Smooth muscle cell (in vitro differentiated cells): ENCODE data around the gene NEB. TPM values are rescaled to one million over a fixed set of nuclear protein-coding genes. Genes with fewer than 3 reads are reported as not detected.

Source experiments
- DNase-seq: peaks from one replicate; lab custom pipeline; 2025; ENCODE audit not compliant: unreplicated experiment; lab: John Stamatoyannopoulos, UW
- H2AFZ ChIP-seq: fragments of 200-600 bp; sonication (generic); 2 replicates; pipeline ENCODE4 v1.6.0; 2016; ENCODE audit warnings: antibody characterized with exemption, low read depth, mild to moderate bottlenecking
- H3F3A ChIP-seq: fragments of 200-600 bp; sonication (generic); 2 replicates; pipeline ENCODE4 v1.6.0; 2017; ENCODE audit warnings: antibody characterized with exemption, low read depth
- H3K27ac ChIP-seq: fragments of 200-600 bp; sonication (generic); 2 replicates; pipeline ENCODE4 v1.5.1; 2016; ENCODE audit warnings: low read depth, mild to moderate bottlenecking
- H3K27me3 ChIP-seq: fragments of 200-600 bp; sonication (generic); 2 replicates; pipeline ENCODE4 v1.6.1; 2016; ENCODE audit warnings: low read depth, mild to moderate bottlenecking
- H3K36me3 ChIP-seq: fragments of 200-600 bp; sonication (generic); 2 replicates; pipeline ENCODE4 v1.5.1; 2016; ENCODE audit warnings: low read depth
- H3K4me1 ChIP-seq: fragments of 200-600 bp; sonication (generic); 2 replicates; pipeline ENCODE4 v1.5.1; 2016; ENCODE audit warnings: low read depth
- H3K4me2 ChIP-seq: fragments of 200-600 bp; sonication (generic); 2 replicates; pipeline ENCODE4 v1.6.0; 2016; ENCODE audit warnings: mild to moderate bottlenecking
- H3K4me3 ChIP-seq: fragments of 200-600 bp; sonication (generic); 2 replicates; pipeline ENCODE4 v1.5.1; 2016; ENCODE audit warnings: mild to moderate bottlenecking
- H3K79me2 ChIP-seq: fragments of 200-600 bp; sonication (generic); 2 replicates; pipeline ENCODE4 v1.6.0; 2016; ENCODE audit warnings: low read depth, mild to moderate bottlenecking
- H3K9ac ChIP-seq: fragments of 200-600 bp; sonication (generic); 2 replicates; pipeline ENCODE4 v1.6.0; 2016; ENCODE audit warnings: low read depth
- H3K9me3 ChIP-seq: fragments of 200-600 bp; sonication (generic); replicated peaks from 2 replicates; pipeline ENCODE4 v1.5.1; 2016; ENCODE audit warnings: low read depth
- H4K20me1 ChIP-seq: fragments of 200-600 bp; sonication (generic); 2 replicates; pipeline ENCODE4 v1.6.0; 2016; ENCODE audit warnings: low read depth
- WGBS: methylation state at CpG from one replicate; pipeline ENCODE4 v1.1.7; 2016; ENCODE audit warnings: low lambda C conversion rate; 5-methylcytosine and 5-hydroxymethylcytosine counted together
- polyA plus RNA-seq: library from polyadenylated mRNA; unstranded; fragments of >200 nt; fragmentation: Nextera tagmentation; extraction: Ambion mirVana; gene quantifications from 2 replicates; pipeline ENCODE4 v1.2.1, GENCODE V29; 2016
- total RNA-seq: library from RNA; depleted of rRNA; stranded (reverse); fragments of >200 nt; gene quantifications from 2 replicates; pipeline ENCODE4 v1.2.3, GENCODE V29; 2014
- TF ChIP-seq, protein P1 (sequence below): fragments of 200-600 bp; sonication (generic); IDR thresholded peaks from 2 replicates; pipeline ENCODE4 v1.5.1; 2017; ENCODE audit warnings: borderline replicate concordance, mild to moderate bottlenecking, antibody characterized with exemption; ENCODE audit not compliant: insufficient read depth, poor library complexity, severe bottlenecking

The NEB gene
- total and polyA plus RNA-seq, 2 experiments from 2014 or later, result 0.18 to 1.3 TPM

DNA sequence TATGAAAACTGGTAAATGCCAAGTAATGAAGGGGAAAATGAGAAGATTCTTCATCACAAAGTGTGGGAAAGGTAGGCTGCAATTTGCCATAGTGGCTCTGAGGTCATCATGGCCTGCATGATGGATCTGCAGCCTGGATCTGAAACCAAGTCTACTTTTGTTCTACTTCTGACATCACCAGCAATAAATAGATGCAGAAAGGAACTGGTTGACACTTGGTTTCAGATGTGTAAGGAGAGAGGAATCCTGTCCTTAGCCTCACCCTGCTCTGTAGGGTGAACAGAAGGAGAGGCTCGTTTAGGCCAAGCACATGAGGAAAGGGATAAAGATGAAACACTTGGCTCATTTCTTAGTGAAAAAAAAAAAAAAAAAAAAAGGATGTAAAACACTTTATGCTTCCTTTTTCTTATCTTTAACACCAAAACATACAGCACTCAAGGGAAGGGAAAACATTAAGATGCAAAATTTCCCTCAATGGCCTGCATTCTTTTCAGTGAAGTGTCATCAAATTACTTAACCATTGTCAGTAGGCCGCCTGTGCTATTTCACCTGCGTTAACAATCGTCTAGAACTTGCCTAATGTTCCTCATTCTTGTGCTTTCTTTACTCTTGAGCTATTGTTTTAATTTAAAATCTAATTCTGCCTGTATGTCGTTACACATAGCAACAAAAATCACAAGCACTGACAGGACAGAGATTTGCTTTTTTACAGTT is 3.9 kb downstream of the NEB start:
- H3K4me1 ChIP-seq, result no peaks in the 10 kb centered on the region
- no peaks in the 10 kb centered on the region for H4K20me1 ChIP-seq
- H3K4me2 ChIP-seq, result no peak overlapping the region
- H3K27ac ChIP-seq, result peak overlapping the region; percentile 38
- no peaks in the 10 kb centered on the region for H3K9me3 ChIP-seq
- H2AFZ ChIP-seq, result no peak overlapping the region
- WGBS, result 45% methylated on average over 5 of the region's 5 CpGs
- DNase-seq, result no peak
- no peak overlapping the region for H3K4me3 ChIP-seq
- H3K27me3 ChIP-seq, result no peaks in the 10 kb centered on the region
- H3K79me2 ChIP-seq, result no peaks in the 10 kb centered on the region
- TF ChIP-seq, protein P1, sequence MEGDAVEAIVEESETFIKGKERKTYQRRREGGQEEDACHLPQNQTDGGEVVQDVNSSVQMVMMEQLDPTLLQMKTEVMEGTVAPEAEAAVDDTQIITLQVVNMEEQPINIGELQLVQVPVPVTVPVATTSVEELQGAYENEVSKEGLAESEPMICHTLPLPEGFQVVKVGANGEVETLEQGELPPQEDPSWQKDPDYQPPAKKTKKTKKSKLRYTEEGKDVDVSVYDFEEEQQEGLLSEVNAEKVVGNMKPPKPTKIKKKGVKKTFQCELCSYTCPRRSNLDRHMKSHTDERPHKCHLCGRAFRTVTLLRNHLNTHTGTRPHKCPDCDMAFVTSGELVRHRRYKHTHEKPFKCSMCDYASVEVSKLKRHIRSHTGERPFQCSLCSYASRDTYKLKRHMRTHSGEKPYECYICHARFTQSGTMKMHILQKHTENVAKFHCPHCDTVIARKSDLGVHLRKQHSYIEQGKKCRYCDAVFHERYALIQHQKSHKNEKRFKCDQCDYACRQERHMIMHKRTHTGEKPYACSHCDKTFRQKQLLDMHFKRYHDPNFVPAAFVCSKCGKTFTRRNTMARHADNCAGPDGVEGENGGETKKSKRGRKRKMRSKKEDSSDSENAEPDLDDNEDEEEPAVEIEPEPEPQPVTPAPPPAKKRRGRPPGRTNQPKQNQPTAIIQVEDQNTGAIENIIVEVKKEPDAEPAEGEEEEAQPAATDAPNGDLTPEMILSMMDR, result no peak
- no peaks in the 10 kb centered on the region for H3K36me3 ChIP-seq
- no peaks in the 10 kb centered on the region for H3F3A ChIP-seq
- H3K9ac ChIP-seq, result no peak overlapping the region

DNA sequence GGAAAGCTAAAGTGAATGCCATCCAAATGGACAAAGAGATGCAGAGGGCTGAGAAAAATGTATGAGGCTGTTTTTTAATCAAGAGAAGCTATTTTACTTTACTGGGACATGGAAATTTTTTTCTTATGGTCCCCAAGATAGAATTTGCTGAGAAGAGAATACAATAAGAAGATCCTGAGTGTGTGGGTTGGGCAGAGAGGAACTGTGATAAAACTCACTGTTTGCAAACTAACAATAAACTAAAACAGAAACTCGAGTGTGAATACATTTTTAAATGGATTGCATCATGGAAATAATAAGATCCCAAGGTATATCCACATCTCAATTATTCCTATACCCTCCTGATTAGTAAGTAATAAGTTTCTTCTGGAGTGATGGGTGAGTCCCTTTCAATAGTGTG is 4.4 kb downstream of the NEB start:
- Histone ChIP-seq H3K4me3 (no peak overlapping the region), H3F3A (no peaks in the 10 kb centered on the region), H3K27ac (peak overlapping the region; percentile 17), H3K4me2 (no peak overlapping the region), H4K20me1 (no peaks in the 10 kb centered on the region), H3K27me3 (no peaks in the 10 kb centered on the region), H3K79me2 (no peaks in the 10 kb centered on the region), H3K36me3 (no peaks in the 10 kb centered on the region), H3K9me3 (no peaks in the 10 kb centered on the region), H3K4me1 (no peaks in the 10 kb centered on the region), H2AFZ (no peak overlapping the region), H3K9ac (no peak overlapping the region)
- TF ChIP-seq, protein P1, result no peak
- WGBS, result 74% methylated on average over 1 of the region's 1 CpG
- DNase-seq, result no peak

DNA sequence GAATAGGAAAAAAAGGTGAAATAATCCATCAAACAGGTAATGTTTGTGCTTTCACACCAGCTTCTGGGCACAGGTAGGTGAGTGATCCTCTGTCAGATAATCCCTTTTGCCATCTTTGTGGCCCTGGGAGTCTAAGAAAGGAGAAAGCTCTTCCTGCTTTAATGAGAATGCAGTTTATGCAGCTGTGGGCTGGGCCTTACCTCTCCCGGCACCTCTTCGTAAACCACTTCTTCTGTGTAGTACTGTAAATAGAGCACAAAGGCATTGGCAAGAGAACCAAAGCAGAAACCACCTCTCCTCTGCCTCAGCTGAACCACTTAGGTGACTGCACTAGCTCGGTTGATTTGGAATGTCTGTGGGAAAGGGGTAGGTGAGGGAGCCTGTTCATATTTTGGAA is 4.9 kb downstream of the NEB start:
- H3K9ac ChIP-seq, result no peak overlapping the region
- H3K79me2 ChIP-seq, result no peaks in the 10 kb centered on the region
- H3K4me3 ChIP-seq, result no peak overlapping the region
- DNase-seq, result no peak
- H4K20me1 ChIP-seq, result no peaks in the 10 kb centered on the region
- no peaks in the 10 kb centered on the region for H3K36me3 ChIP-seq
- TF ChIP-seq, protein P1, result no peak
- WGBS, result 93% methylated on average over 3 of the region's 3 CpGs
- no peaks in the 10 kb centered on the region for H3F3A ChIP-seq
- H2AFZ ChIP-seq, result no peak overlapping the region
- no peaks in the 10 kb centered on the region for H3K4me1 ChIP-seq
- H3K9me3 ChIP-seq, result no peaks in the 10 kb centered on the region
- H3K27ac ChIP-seq, result no peak overlapping the region
- no peak overlapping the region for H3K4me2 ChIP-seq
- no peaks in the 10 kb centered on the region for H3K27me3 ChIP-seq
